Loucy (cell line): Measurements from ENCODE around the gene ATRIP.

Source experiments
- H2AFZ ChIP-seq: fragments of 200-600 bp; sonication (generic); 2 replicates; pipeline ENCODE4 v1.6.0; 2016; ENCODE audit warnings: antibody characterized with exemption, mild to moderate bottlenecking, low read length, moderate library complexity
- H3F3A ChIP-seq: fragments of 200-600 bp; 2 replicates; pipeline ENCODE4 v1.6.0; 2016; ENCODE audit warnings: antibody characterized with exemption, low read depth, mild to moderate bottlenecking
- H3K27me3 ChIP-seq: fragments of 200-600 bp; sonication (generic); 2 replicates; pipeline ENCODE4 v1.6.1; 2014; ENCODE audit warnings: low read length, mild to moderate bottlenecking; ENCODE audit not compliant: insufficient read depth, poor library complexity, severe bottlenecking
- H3K36me3 ChIP-seq: fragments of 200-600 bp; sonication (generic); 2 replicates; pipeline ENCODE4 v1.6.1; 2016; ENCODE audit warnings: low read length; ENCODE audit not compliant: insufficient read depth
- H3K4me1 ChIP-seq: fragments of 200-600 bp; sonication (generic); 2 replicates; pipeline ENCODE4 v1.5.1; 2014; ENCODE audit warnings: low read length, mild to moderate bottlenecking; ENCODE audit not compliant: insufficient read depth, poor library complexity, severe bottlenecking
- H3K4me2 ChIP-seq: fragments of 200-600 bp; sonication (generic); 2 replicates; pipeline ENCODE4 v1.6.0; 2014; ENCODE audit warnings: antibody characterized with exemption, low read length, low read depth, mild to moderate bottlenecking; ENCODE audit not compliant: poor library complexity, severe bottlenecking
- H3K4me3 ChIP-seq: fragments of 200-600 bp; sonication (generic); 2 replicates; pipeline ENCODE4 v1.5.1; 2014; ENCODE audit warnings: low read length, mild to moderate bottlenecking, mixed read lengths; ENCODE audit not compliant: poor library complexity, severe bottlenecking
- H3K79me2 ChIP-seq: fragments of 200-600 bp; sonication (generic); 2 replicates; pipeline ENCODE4 v1.6.1; 2014; ENCODE audit warnings: low read length; ENCODE audit not compliant: insufficient read depth
- H3K9ac ChIP-seq: fragments of 200-600 bp; sonication (generic); 2 replicates; pipeline ENCODE4 v1.6.0; 2014; ENCODE audit warnings: mild to moderate bottlenecking, low read depth, low read length, moderate library complexity; ENCODE audit not compliant: poor library complexity, severe bottlenecking
- H3K9me2 ChIP-seq: fragments of 200-600 bp; sonication (generic); replicated peaks from 2 replicates; pipeline ENCODE4 v1.6.1; 2016; ENCODE audit warnings: low read depth, low read length, mixed read lengths
- H3K9me3 ChIP-seq: fragments of 200-600 bp; sonication (generic); 2 replicates; pipeline ENCODE4 v1.6.1; 2014; ENCODE audit warnings: mild to moderate bottlenecking, antibody characterized with exemption, low read length, low read depth; ENCODE audit not compliant: insufficient read depth
- H4K20me1 ChIP-seq: fragments of 200-600 bp; sonication (generic); 2 replicates; pipeline ENCODE4 v1.6.0; 2014; ENCODE audit warnings: antibody characterized with exemption, low read length, mild to moderate bottlenecking; ENCODE audit not compliant: insufficient read depth, poor library complexity, severe bottlenecking
- CTCF ChIP-seq: fragments of 200-600 bp; sonication (generic); conservative IDR thresholded peaks from 2 replicates; pipeline ENCODE4 v1.5.1; 2014; ENCODE audit warnings: mild to moderate bottlenecking, antibody characterized with exemption, low read length
- EZH2phosphoT487 ChIP-seq: fragments of 200-600 bp; IDR thresholded peaks from 2 replicates; pipeline ENCODE4 v1.6.1; 2018; ENCODE audit warnings: antibody characterized with exemption, mild to moderate bottlenecking, moderate library complexity, borderline replicate concordance

ATRIP gene

GRCh38 chr3:48402281-48402732 is 44.2 kb upstream of the ATRIP start:
- no peaks in the 10 kb centered on the region for H3K9me2 ChIP-seq
- H4K20me1 ChIP-seq, result no peaks in the 10 kb centered on the region
- H3K4me1 ChIP-seq, result peaks cover 22% of the 10 kb centered on the region
- H3K9me3 ChIP-seq, result no peaks in the 10 kb centered on the region
- no peaks in the 10 kb centered on the region for H3K79me2 ChIP-seq
- H3K4me3 ChIP-seq, result no peak overlapping the region
- H3K27me3 ChIP-seq, result no peaks in the 10 kb centered on the region
- no peaks in the 10 kb centered on the region for H3F3A ChIP-seq
- H3K4me2 ChIP-seq, result no peak overlapping the region
- H3K9ac ChIP-seq, result no peak overlapping the region
- peaks cover 38% of the 10 kb centered on the region; the same call in 1 of the 2 replicates for H3K36me3 ChIP-seq
- TF ChIP-seq EZH2phosphoT487 (no peak), CTCF (no peak)
- H2AFZ ChIP-seq, result no peak overlapping the region

GRCh38 chr3:48402907-48403306 is 43.6 kb upstream of the ATRIP start:
- H3K4me3 ChIP-seq, result no peak overlapping the region
- H3F3A ChIP-seq, result no peaks in the 10 kb centered on the region
- no peaks in the 10 kb centered on the region for H3K79me2 ChIP-seq
- H3K36me3 ChIP-seq, result peaks cover 40% of the 10 kb centered on the region; the same call in 1 of the 2 replicates
- no peak overlapping the region for H2AFZ ChIP-seq
- peaks cover 19% of the 10 kb centered on the region for H3K4me1 ChIP-seq
- no peaks in the 10 kb centered on the region for H3K27me3 ChIP-seq
- H4K20me1 ChIP-seq, result no peaks in the 10 kb centered on the region
- TF ChIP-seq CTCF, result no peak
- no peak for TF ChIP-seq EZH2phosphoT487
- no peaks in the 10 kb centered on the region for H3K9me3 ChIP-seq
- H3K9ac ChIP-seq, result no peak overlapping the region
- no peaks in the 10 kb centered on the region for H3K9me2 ChIP-seq
- no peak overlapping the region for H3K4me2 ChIP-seq

GRCh38 chr3:48403533-48404439 is 42.8 kb upstream of the ATRIP start:
- no peak overlapping the region for H3K4me3 ChIP-seq
- no peaks in the 10 kb centered on the region for H3K79me2 ChIP-seq
- H3K9me2 ChIP-seq, result no peaks in the 10 kb centered on the region
- H2AFZ ChIP-seq, result no peak overlapping the region
- peaks cover 44% of the 10 kb centered on the region; the same call in 1 of the 2 replicates for H3K36me3 ChIP-seq
- H3F3A ChIP-seq, result no peaks in the 10 kb centered on the region
- no peaks in the 10 kb centered on the region for H3K9me3 ChIP-seq
- H3K27me3 ChIP-seq, result no peaks in the 10 kb centered on the region
- TF ChIP-seq CTCF (no peak), EZH2phosphoT487 (no peak)
- H4K20me1 ChIP-seq, result no peaks in the 10 kb centered on the region
- no peak overlapping the region for H3K9ac ChIP-seq
- H3K4me2 ChIP-seq, result no peak overlapping the region
- peaks cover 17% of the 10 kb centered on the region for H3K4me1 ChIP-seq
